ENCODE measurements around the gene TRIM54.

- no peak for TF ChIP-seq CTCF (IDR thresholded peaks at IDR 0.05)
- TF ChIP-seq POLR2A (IDR thresholded peaks at IDR 0.05), result no peak
Measured at GRCh38 chr2:27270670-27271069, 11.6 kb upstream of the TRIM54 start.

Measured in tibial nerve (tissue), 3 donors.